ENCODE measurements around the gene BARHL2. TPM values are rescaled to one million over a fixed set of nuclear protein-coding genes. Genes with fewer than 3 reads are reported as not detected.

BARHL2 gene
- total RNA-seq, 1 donor: not detected

- DNase-seq (ENCODE audit: insufficient read length, low spot score, missing footprints): peak; percentile 58
- no peak overlapping the region for H3K27ac ChIP-seq (ENCODE audit: low read depth, low read length)
- H3K27me3 ChIP-seq (ENCODE audit: insufficient read depth, low read length): peaks cover 85% of the 10 kb centered on the region
- TF ChIP-seq CTCF (IDR thresholded peaks at IDR 0.05; ENCODE audit: extremely low read depth, low read depth, low read length): no peak
- no peak overlapping the region for H3K4me2 ChIP-seq (ENCODE audit: insufficient read depth, low read length)
- no peaks in the 10 kb centered on the region for H3K9me3 ChIP-seq (ENCODE audit: low read depth, low read length)
- H3K4me3 ChIP-seq (ENCODE audit: insufficient read depth, low read length): no peak overlapping the region
- no peaks in the 10 kb centered on the region for H3K36me3 ChIP-seq (ENCODE audit: insufficient read depth, low read length)
- H2AFZ ChIP-seq (ENCODE audit: low read length): no peak overlapping the region
- H3K4me1 ChIP-seq (ENCODE audit: insufficient read depth, low read length): no peaks in the 10 kb centered on the region
- no peaks in the 10 kb centered on the region for H4K20me1 ChIP-seq (ENCODE audit: insufficient read depth, low read length)
- H3K79me2 ChIP-seq (ENCODE audit: insufficient read depth, low read length): no peaks in the 10 kb centered on the region
These were observed 8.8 kb downstream of the BARHL2 start for GRCh38 chr1:90708236-90708786.

GRCh38 chr1:90707363-90707710 lies 9.8 kb downstream of the BARHL2 start:
- H3K79me2 ChIP-seq (ENCODE audit: insufficient read depth, low read length): no peaks in the 10 kb centered on the region
- H2AFZ ChIP-seq (ENCODE audit: low read length): no peak overlapping the region
- TF ChIP-seq CTCF (IDR thresholded peaks at IDR 0.05; ENCODE audit: extremely low read depth, low read depth, low read length): no peak
- no peaks in the 10 kb centered on the region for H3K4me1 ChIP-seq (ENCODE audit: insufficient read depth, low read length)
- H3K27ac ChIP-seq (ENCODE audit: low read depth, low read length): no peak overlapping the region
- H4K20me1 ChIP-seq (ENCODE audit: insufficient read depth, low read length): no peaks in the 10 kb centered on the region
- H3K36me3 ChIP-seq (ENCODE audit: insufficient read depth, low read length): no peaks in the 10 kb centered on the region
- peak overlapping the region; percentile 32 for H3K4me2 ChIP-seq (ENCODE audit: insufficient read depth, low read length)
- no peaks in the 10 kb centered on the region for H3K9me3 ChIP-seq (ENCODE audit: low read depth, low read length)
- H3K27me3 ChIP-seq (ENCODE audit: insufficient read depth, low read length): peaks cover 75% of the 10 kb centered on the region
- no peak overlapping the region for H3K4me3 ChIP-seq (ENCODE audit: insufficient read depth, low read length)
- DNase-seq (ENCODE audit: insufficient read length, low spot score, missing footprints): peak; percentile 89

- no peak for TF ChIP-seq CTCF (IDR thresholded peaks at IDR 0.05; ENCODE audit: extremely low read depth, low read depth, low read length)
- no peaks in the 10 kb centered on the region for H3K4me1 ChIP-seq (ENCODE audit: insufficient read depth, low read length)
- no peaks in the 10 kb centered on the region for H3K79me2 ChIP-seq (ENCODE audit: insufficient read depth, low read length)
- DNase-seq (ENCODE audit: insufficient read length, low spot score, missing footprints): peak; percentile 83
- H4K20me1 ChIP-seq (ENCODE audit: insufficient read depth, low read length): no peaks in the 10 kb centered on the region
- H2AFZ ChIP-seq (ENCODE audit: low read length): no peak overlapping the region
- peaks cover 68% of the 10 kb centered on the region for H3K27me3 ChIP-seq (ENCODE audit: insufficient read depth, low read length)
- H3K4me3 ChIP-seq (ENCODE audit: insufficient read depth, low read length): no peak overlapping the region
- no peaks in the 10 kb centered on the region for H3K36me3 ChIP-seq (ENCODE audit: insufficient read depth, low read length)
- peak overlapping the region; percentile 32 for H3K4me2 ChIP-seq (ENCODE audit: insufficient read depth, low read length)
- no peaks in the 10 kb centered on the region for H3K9me3 ChIP-seq (ENCODE audit: low read depth, low read length)
- no peak overlapping the region for H3K27ac ChIP-seq (ENCODE audit: low read depth, low read length)
These were observed 10.4 kb downstream of the BARHL2 start for GRCh38 chr1:90706437-90707362.

- Histone ChIP-seq H3K79me2 (ENCODE audit: insufficient read depth, low read length) (no peaks in the 10 kb centered on the region), H3K4me2 (ENCODE audit: insufficient read depth, low read length) (no peak overlapping the region), H3K4me1 (ENCODE audit: insufficient read depth, low read length) (no peaks in the 10 kb centered on the region), H4K20me1 (ENCODE audit: insufficient read depth, low read length) (no peaks in the 10 kb centered on the region), H3K36me3 (ENCODE audit: insufficient read depth, low read length) (no peaks in the 10 kb centered on the region), H3K27ac (ENCODE audit: low read depth, low read length) (no peak overlapping the region), H3K27me3 (ENCODE audit: insufficient read depth, low read length) (peaks cover 61% of the 10 kb centered on the region), H3K4me3 (ENCODE audit: insufficient read depth, low read length) (no peak overlapping the region), H3K9me3 (ENCODE audit: low read depth, low read length) (no peaks in the 10 kb centered on the region), H2AFZ (ENCODE audit: low read length) (no peak overlapping the region)
- TF ChIP-seq CTCF (IDR thresholded peaks at IDR 0.05; ENCODE audit: extremely low read depth, low read depth, low read length): no peak
- DNase-seq (ENCODE audit: insufficient read length, low spot score, missing footprints): no peak
These were observed 11.1 kb downstream of the BARHL2 start for GRCh38 chr1:90705956-90706355.

All from osteoblast (primary cell).